ENCODE data around the gene KERA.

DNA sequence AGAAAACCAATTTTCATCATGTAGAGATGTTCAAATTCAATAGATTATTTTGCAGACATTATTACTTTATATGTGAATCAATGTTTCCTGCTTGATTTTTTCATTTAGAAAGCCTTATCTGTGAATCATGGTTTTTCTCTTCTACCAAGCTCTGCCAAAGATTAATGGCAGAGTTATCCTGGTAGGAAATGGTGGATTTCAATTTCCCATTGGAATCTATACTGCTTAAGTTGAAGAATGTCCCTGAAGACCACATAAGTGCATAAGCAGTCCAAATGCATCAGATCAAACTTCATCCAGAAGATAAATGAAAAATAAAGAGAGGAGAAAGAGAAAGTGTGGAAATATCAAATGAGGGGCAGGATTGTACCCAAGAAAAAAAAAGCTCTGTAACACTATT, 48.5 kb upstream of the KERA start:
- TF ChIP-seq, protein P1, sequence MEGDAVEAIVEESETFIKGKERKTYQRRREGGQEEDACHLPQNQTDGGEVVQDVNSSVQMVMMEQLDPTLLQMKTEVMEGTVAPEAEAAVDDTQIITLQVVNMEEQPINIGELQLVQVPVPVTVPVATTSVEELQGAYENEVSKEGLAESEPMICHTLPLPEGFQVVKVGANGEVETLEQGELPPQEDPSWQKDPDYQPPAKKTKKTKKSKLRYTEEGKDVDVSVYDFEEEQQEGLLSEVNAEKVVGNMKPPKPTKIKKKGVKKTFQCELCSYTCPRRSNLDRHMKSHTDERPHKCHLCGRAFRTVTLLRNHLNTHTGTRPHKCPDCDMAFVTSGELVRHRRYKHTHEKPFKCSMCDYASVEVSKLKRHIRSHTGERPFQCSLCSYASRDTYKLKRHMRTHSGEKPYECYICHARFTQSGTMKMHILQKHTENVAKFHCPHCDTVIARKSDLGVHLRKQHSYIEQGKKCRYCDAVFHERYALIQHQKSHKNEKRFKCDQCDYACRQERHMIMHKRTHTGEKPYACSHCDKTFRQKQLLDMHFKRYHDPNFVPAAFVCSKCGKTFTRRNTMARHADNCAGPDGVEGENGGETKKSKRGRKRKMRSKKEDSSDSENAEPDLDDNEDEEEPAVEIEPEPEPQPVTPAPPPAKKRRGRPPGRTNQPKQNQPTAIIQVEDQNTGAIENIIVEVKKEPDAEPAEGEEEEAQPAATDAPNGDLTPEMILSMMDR (IDR thresholded peaks at IDR 0.05; ENCODE audit: insufficient read depth, low read length) = no peak
- TF ChIP-seq GABPA (IDR thresholded peaks at IDR 0.05; ENCODE audit: low read depth) = no peak
- TF ChIP-seq POLR2AphosphoS5 (IDR thresholded peaks at IDR 0.05; ENCODE audit: low read depth) = no peak
